NCI-H748 treated with DMSO at 0.1 percent for 48 hours (cell line): ENCODE measurements around the gene CPA1.
"Not testable (repeated sequence)": the region's sequence is repeated elsewhere in the genome, so short reads cannot be mapped to it uniquely, and the experiment has no call there.

ENCODE experiments used
- DNase-seq: peaks from one replicate; lab custom pipeline; 2025; lab: John Stamatoyannopoulos, UW

Gene CPA1

GRCh38 chr7:130372402-130373165 is 7.7 kb upstream of the CPA1 start:
- DNase-seq = no peak

GRCh38 chr7:130374507-130374906 is 5.8 kb upstream of the CPA1 start:
- no peak for DNase-seq

- not testable (repeated sequence) for DNase-seq
Observed at GRCh38 chr7:130376461-130376860, 3.8 kb upstream of the CPA1 start.

GRCh38 chr7:130377178-130377577 is 3.1 kb upstream of the CPA1 start:
- no peak for DNase-seq

- DNase-seq = no peak
Observed at GRCh38 chr7:130379019-130379418, 1.3 kb upstream of the CPA1 start.

- DNase-seq = no peak
Observed at GRCh38 chr7:130379532-130379920, 768 bp upstream of the CPA1 start.

- DNase-seq = no peak
Observed at GRCh38 chr7:130380861-130381455, 664 bp downstream of the CPA1 start.

GRCh38 chr7:130381468-130382312 is 1.4 kb downstream of the CPA1 start:
- no peak for DNase-seq

GRCh38 chr7:130383187-130383980 is 3.1 kb downstream of the CPA1 start:
- DNase-seq = no peak

GRCh38 chr7:130384371-130384801 is 4.1 kb downstream of the CPA1 start:
- DNase-seq = no peak

GRCh38 chr7:130384841-130385599 is 4.7 kb downstream of the CPA1 start:
- DNase-seq = no peak

- DNase-seq = no peak
Observed at GRCh38 chr7:130385600-130386066, 5.3 kb downstream of the CPA1 start.

- DNase-seq = no peak
Observed at GRCh38 chr7:130386876-130387275, 6.6 kb downstream of the CPA1 start.

- DNase-seq = no peak
Observed at GRCh38 chr7:130387306-130387627, 7.0 kb downstream of the CPA1 start.

- DNase-seq = no peak
Observed at GRCh38 chr7:130387628-130388403, 7.5 kb downstream of the CPA1 start.

- no peak for DNase-seq
Observed at GRCh38 chr7:130388671-130389070, 8.4 kb downstream of the CPA1 start.

GRCh38 chr7:130390486-130390885 is 10.2 kb downstream of the CPA1 start:
- no peak for DNase-seq

- DNase-seq = no peak
Observed at GRCh38 chr7:130393101-130393561, 12.8 kb downstream of the CPA1 start.

- no peak for DNase-seq
Observed at GRCh38 chr7:130393841-130394411, 13.6 kb downstream of the CPA1 start.
